ENCODE data around the gene MITD1. TPM values are rescaled to one million over a fixed set of nuclear protein-coding genes. Genes with fewer than 3 reads are reported as not detected.
A peak's percentile ranks its signal among the peaks of the same experiment; 100 is the strongest.

The MITD1 gene
- total RNA-seq, 3 donors from 2014 or later (not counting 1 experiment from before 2014, with no cell fraction given), result 22.9 to 33.6 (median 26.7) TPM

DNA sequence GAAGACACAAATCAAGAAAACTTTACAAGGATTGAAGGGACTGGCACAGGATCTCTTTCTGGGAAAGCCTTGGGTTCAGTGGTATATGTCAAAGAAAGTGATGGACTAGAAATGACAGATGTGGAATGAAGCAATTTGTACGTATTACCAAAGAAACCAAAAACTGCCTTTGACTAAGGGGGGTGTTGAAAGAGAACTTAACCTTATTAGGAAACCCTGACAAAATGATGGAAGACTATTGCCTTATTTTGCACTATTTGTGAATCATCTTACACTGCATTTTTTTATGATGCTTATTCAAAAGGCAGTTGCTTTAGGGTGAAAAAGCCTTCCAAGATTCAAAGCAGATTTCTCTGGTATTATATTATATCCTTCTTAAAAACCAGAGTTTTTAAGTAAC lies 30.2 kb downstream of the MITD1 start:
- no peak overlapping the region for H3K4me3 ChIP-seq (ENCODE audit: low read length)
- Mint-ChIP-seq H3K27ac (no peak overlapping the region), H3K36me3 (no peaks in the 10 kb centered on the region), H3K4me3 (no peak overlapping the region), H3K27me3 (ENCODE audit: low read depth in 2 of 2) (no peaks in the 10 kb centered on the region), H3K4me1 (peaks cover 0 to 20% of the 10 kb centered on the region in 2 donors), H3K9me3 (no peaks in the 10 kb centered on the region)
- no peaks in the 10 kb centered on the region for H3K27me3 ChIP-seq (ENCODE audit: control insufficient read depth, insufficient read depth, low read length)
- 100% methylated on average over 1 of the region's 1 CpG for WGBS (ENCODE audit: insufficient coverage)
- no peak for DNase-seq
- no peak overlapping the region for H3K27ac ChIP-seq (ENCODE audit: low read length)
- H3K36me3 ChIP-seq (ENCODE audit: control insufficient read depth, insufficient read depth, low read length), result no peaks in the 10 kb centered on the region
- H3K4me1 ChIP-seq (ENCODE audit: control insufficient read depth, insufficient read depth, low read length), result peaks cover 11% of the 10 kb centered on the region
- TF ChIP-seq, protein P1, sequence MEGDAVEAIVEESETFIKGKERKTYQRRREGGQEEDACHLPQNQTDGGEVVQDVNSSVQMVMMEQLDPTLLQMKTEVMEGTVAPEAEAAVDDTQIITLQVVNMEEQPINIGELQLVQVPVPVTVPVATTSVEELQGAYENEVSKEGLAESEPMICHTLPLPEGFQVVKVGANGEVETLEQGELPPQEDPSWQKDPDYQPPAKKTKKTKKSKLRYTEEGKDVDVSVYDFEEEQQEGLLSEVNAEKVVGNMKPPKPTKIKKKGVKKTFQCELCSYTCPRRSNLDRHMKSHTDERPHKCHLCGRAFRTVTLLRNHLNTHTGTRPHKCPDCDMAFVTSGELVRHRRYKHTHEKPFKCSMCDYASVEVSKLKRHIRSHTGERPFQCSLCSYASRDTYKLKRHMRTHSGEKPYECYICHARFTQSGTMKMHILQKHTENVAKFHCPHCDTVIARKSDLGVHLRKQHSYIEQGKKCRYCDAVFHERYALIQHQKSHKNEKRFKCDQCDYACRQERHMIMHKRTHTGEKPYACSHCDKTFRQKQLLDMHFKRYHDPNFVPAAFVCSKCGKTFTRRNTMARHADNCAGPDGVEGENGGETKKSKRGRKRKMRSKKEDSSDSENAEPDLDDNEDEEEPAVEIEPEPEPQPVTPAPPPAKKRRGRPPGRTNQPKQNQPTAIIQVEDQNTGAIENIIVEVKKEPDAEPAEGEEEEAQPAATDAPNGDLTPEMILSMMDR (IDR thresholded peaks at IDR 0.05), result no peak
- ATAC-seq, result no peak
- no peaks in the 10 kb centered on the region for H3K9me3 ChIP-seq (ENCODE audit: control insufficient read depth, insufficient read depth, low read length)
- intact Hi-C loops (cut with micrococcal nuclease), result no loop called here

DNA sequence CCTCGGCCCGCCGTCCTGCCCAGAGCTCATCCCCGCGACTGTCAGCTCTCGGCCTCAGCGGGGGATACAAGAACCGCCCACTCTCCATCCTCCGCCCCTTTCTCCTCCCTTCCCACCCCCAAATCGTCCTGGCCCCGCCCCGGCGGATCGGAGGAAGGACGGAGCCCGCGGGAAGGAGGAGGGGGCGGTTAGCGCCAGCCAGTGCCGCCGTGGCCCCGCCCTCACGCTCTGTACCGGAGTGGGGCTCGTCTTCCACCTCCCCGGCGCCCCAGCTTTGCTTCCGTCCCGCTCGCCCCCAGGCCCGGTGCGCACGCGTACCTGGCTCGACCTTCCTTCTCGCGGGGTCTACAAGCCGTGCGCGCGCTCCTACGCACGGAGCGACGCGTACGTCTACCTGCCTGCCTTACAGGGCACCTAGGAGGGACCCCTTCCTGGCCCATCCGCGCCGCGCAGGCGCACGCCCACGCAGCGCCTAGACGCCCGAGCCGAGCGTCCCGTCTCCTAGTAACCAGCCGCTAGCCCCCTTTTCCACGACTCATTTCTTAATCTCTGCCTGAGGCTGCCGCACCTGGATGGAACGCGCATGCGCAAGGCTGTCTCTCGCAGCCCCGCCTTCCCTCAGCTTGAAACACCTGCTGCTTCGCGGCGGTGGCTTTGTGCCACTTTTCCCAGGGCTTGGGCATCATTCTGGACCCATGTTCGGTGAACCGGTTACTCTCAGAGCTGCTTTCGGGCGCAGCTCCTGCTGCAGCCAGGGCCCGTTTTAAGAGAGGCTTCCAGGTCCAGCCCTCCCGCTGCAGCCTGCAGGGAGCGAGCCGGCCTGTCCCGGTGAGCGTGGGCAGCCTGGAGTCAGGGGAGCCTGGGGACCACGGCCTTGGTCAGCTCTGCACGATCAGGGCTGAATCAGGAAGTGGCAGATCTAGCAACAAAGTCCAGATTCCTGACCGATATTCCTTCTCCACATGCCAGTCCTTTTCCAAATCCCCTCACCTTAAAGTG lies 39.4 kb downstream of the MITD1 start, which contains the start of gene C2orf15:
Gene C2orf15 (plus strand): TSS at position 598 of the 999 bp plus-strand sequence. CDS start 8,852 bp downstream, outside the sequence.
- ATAC-seq (peak; percentile 89 to 97 (median 91)), DNase-seq (peak; percentile 85 to 98)
- Histone ChIP-seq H3K4me1 (ENCODE audit: control insufficient read depth, insufficient read depth, low read length) (peaks cover 9% of the 10 kb centered on the region), H3K27ac (ENCODE audit: low read length) (peak within 1 kb of the TSS; percentile 95), H3K27me3 (ENCODE audit: control insufficient read depth, insufficient read depth, low read length) (no peaks in the 10 kb centered on the region), H3K9me3 (ENCODE audit: control insufficient read depth, insufficient read depth, low read length) (no peaks in the 10 kb centered on the region), H3K4me3 (ENCODE audit: low read length) (peak within 1 kb of the TSS; percentile 96), H3K36me3 (ENCODE audit: control insufficient read depth, insufficient read depth, low read length) (no peaks in the 10 kb centered on the region)
- under 1% methylated on average over 84 of the region's 84 CpGs for whole genome bisulfite sequencing (ENCODE audit: insufficient coverage)
- H3K36me3 Mint-ChIP-seq, result no peaks in the 10 kb centered on the region
- H3K27me3 Mint-ChIP-seq (ENCODE audit: low read depth in 2 of 2), result no peaks in the 10 kb centered on the region
- TF ChIP-seq, protein P1 (IDR thresholded peaks at IDR 0.05), result no peak
- H3K27ac Mint-ChIP-seq, result peak within 1 kb of the TSS; percentile 96 to 100
- H3K4me3 Mint-ChIP-seq, result peak within 1 kb of the TSS; percentile 97
- no peaks in the 10 kb centered on the region for H3K9me3 Mint-ChIP-seq
- intact Hi-C loops (cut with micrococcal nuclease), result loop anchor here (1.0 kb wide), 3 partner anchors 13 to 348 kb away; partner anchors contain the start of genes LIPT1, MITD1, MRPL30 and TSGA10
- H3K4me1 Mint-ChIP-seq, result peaks cover 23 to 25% of the 10 kb centered on the region in 2 donors

DNA sequence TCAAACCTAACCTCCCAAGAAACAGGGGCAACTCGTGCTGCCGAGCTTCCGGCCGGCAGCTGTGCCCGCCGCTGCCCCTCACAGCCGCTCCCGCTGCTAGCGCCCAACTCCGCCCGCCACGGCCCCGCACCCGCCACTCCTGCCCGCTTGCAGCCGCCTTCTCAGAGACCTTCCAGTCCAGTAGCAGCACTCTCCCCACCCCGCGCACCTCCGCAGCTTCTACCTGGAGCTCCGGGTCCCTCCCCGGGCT lies 40.1 kb downstream of the MITD1 start:
- no peak for DNase-seq
- no peaks in the 10 kb centered on the region for H3K9me3 ChIP-seq (ENCODE audit: control insufficient read depth, insufficient read depth, low read length)
- peak overlapping the region; percentile 96 for H3K4me3 ChIP-seq (ENCODE audit: low read length)
- no peaks in the 10 kb centered on the region for H3K9me3 Mint-ChIP-seq
- peaks cover 9% of the 10 kb centered on the region for H3K4me1 ChIP-seq (ENCODE audit: control insufficient read depth, insufficient read depth, low read length)
- TF ChIP-seq, protein P1 (IDR thresholded peaks at IDR 0.05), result no peak
- H3K27ac ChIP-seq (ENCODE audit: low read length), result peak overlapping the region; percentile 95
- intact Hi-C loops (cut with micrococcal nuclease), result loop anchor here (1.0 kb wide), 3 partner anchors 14 to 349 kb away; partner anchors contain the start of genes LIPT1, MITD1, MRPL30 and TSGA10
- no peaks in the 10 kb centered on the region for H3K36me3 Mint-ChIP-seq
- peaks cover 23 to 25% of the 10 kb centered on the region in 2 donors for H3K4me1 Mint-ChIP-seq
- H3K4me3 Mint-ChIP-seq, result peak overlapping the region; percentile 97
- H3K27me3 ChIP-seq (ENCODE audit: control insufficient read depth, insufficient read depth, low read length), result no peaks in the 10 kb centered on the region
- H3K27ac Mint-ChIP-seq, result peak overlapping the region; percentile 96 to 100
- ATAC-seq, result peak; percentile 31 to 46 (median 34)
- no peaks in the 10 kb centered on the region for H3K27me3 Mint-ChIP-seq (ENCODE audit: low read depth in 2 of 2)
- 0% methylated on average over 21 of the region's 21 CpGs for WGBS (ENCODE audit: insufficient coverage)
- H3K36me3 ChIP-seq (ENCODE audit: control insufficient read depth, insufficient read depth, low read length), result no peaks in the 10 kb centered on the region

All from natural killer cell (primary cell).